G401 (cell line): ENCODE results near the gene STX3. TPM values are rescaled to one million over a fixed set of nuclear protein-coding genes. Genes with fewer than 3 reads are reported as not detected.
"Not testable (repeated sequence)": the region's sequence is repeated elsewhere in the genome, so short reads cannot be mapped to it uniquely, and the experiment has no call there.

Experiments used
- DNase-seq: peaks from one replicate; pipeline ENCODE4 v3.0.0-alpha.2; 2015; ENCODE audit warnings: low spot score
- in situ Hi-C: cut with HindIII; loops from 2 replicates; pipeline ENCODE4 v1.10.0; 2016; ENCODE audit warnings: low sequenced_read_pairs, mixed read lengths
- total RNA-seq: library from RNA; depleted of rRNA; stranded (reverse); fragments of >200 nt; shearing (Covaris generic); gene quantifications from 2 replicates; pipeline ENCODE4 v1.2.3, GENCODE V29; 2014

STX3 gene
- total RNA-seq, 1 experiment from 2014 or later: 99.1 TPM

GRCh38 chr11:59814021-59814420, 58.8 kb downstream of the STX3 start:
- DNase-seq: no peak
- in situ Hi-C loops: no loop called here

DNA sequence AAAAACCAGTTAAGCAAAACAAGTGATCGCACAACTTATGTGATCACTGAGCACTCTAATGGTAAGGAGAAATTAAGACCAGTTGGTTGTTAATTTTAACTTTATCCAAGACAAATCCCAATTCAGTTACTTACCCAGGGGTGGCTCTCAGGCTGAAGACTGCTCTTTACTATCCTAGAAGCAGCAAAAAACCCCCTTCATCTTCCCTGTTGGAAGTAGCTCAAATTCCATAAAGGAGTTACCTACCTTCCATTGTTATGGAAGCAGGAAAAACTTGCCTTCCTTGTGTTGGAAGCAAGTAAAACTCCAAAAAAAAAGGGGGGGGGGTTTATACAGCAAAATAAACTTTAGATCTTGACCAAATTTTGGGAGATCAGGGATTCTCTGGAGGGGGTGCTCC, 60.6 kb downstream of the STX3 start:
- in situ Hi-C loops: no loop called here
- DNase-seq: no peak

DNA sequence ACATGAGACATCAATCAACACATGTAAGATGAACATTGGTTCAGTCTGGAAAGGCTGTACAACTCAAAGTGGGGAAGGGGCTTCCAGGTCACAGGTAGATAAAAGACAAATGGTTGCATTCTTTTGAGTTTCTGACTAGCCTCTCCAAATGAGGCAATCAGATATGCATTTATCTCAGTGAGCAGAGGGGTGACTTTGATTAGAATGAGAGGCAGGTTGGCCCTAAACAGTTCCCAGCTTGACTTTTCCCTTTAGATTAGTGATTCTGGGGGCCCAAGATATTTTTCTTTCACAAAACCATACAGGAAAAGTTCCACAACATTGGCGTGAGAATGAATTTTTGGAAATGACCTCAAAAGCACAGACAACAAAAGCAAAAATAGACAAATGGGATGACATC, 61.3 kb downstream of the STX3 start:
- DNase-seq, in situ Hi-C loops: not testable (repeated sequence)

DNA sequence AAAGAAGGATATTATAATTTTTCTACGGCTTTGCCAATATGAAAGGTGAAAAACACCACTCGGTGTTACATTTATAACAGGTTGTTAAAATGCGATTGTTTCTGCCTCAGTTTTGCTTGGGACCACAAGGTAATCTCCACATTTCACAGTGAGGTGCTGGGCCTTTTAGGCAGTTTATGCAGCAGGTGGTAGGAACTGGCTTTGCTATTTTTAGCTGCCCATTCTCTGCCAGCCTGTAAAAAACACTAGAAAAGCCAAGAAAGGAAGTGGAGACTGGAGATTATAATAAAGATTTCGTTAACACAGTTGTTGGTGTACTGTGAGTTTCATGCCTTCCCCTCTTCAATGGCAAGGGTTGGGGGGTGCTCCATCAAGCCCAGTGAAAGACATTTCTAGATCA, 63.4 kb downstream of the STX3 start:
- in situ Hi-C loops: no loop called here
- peak; percentile 23 for DNase-seq

DNA sequence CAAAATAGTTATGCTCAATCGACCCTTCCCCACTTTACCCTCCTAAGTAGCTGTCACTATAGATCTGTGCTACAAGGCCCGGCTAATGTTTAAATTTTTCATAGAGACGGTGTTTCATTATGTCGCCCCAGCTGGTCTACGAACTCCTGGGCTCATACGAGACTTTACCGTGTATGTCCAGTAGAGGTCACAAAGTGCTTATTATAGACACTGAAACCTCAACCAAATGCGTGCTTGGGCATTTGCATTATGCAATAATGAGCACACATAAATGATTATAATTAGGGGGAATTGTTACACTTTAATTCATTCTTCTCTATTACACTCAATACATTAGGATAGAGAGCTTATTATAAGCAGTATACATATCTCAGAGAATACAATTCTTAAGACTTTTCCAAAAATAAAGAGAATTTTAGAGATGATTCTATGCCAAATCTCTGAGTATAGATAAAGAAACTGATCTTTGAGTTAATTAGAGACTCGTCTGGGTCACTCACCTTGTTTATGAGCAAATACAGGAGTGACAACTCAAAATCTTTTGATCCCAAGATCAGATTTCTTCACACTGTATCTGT, 67.9 kb downstream of the STX3 start:
- in situ Hi-C loops: no loop called here
- peak; percentile 67 for DNase-seq

GRCh38 chr11:59829358-59829757, 74.2 kb downstream of the STX3 start:
- DNase-seq: no peak
- in situ Hi-C loops: no loop called here

DNA sequence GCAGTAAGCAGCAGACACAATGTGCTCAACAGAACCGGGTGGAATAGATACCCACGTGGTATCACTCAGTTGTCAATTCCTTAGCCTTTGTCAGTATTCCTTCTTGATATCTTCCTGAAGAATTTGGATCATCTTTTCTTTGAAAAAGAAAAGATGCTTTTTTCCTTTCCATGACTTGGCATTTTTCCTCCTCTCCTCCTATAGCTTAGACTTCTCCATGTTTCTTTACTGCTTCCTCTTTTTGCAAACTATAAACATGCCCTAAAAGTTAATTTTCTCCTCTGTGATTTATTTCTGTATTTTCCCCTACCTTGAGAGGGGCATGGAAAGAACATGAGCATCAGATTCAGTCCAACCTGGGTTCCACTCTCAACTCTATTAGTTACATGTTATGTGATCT, 78.4 kb downstream of the STX3 start:
- in situ Hi-C loops: no loop called here
- DNase-seq: no peak

- in situ Hi-C loops: no loop called here
- no peak for DNase-seq
These were observed 84.4 kb downstream of the STX3 start for GRCh38 chr11:59839615-59840014.

- DNase-seq: no peak
- in situ Hi-C loops: no loop called here
These were observed 86.3 kb downstream of the STX3 start for GRCh38 chr11:59841514-59841913.

DNA sequence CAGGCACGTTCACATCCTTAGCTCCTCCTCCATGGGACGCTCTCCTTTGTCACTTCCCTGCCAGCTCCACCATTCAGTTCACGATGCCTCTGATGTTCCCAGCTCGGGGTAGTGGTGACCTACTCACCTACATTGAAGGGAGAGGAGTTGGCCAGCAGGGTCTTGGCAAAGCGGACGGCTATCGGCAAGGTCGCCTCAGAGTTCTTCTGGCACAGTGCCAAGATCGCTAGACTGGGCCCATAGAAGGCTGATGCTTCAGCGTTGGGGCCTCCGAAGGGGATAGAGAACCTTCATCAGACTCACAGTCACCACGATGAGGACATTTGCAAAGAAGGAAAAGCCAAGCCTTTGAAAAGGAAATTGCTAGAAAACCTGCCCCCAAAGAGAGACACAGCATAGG, 87.1 kb downstream of the STX3 start:
- DNase-seq: no peak
- in situ Hi-C loops: no loop called here

- in situ Hi-C loops: no loop called here
- DNase-seq: no peak
These were observed 90.2 kb downstream of the STX3 start, which contains the start of gene CBLIF for GRCh38 chr11:59845399-59845798. CBLIF (minus strand) TSS chr11:59845499; CDS start chr11:59845453, 46 bp downstream.

- DNase-seq: no peak
- in situ Hi-C loops: no loop called here
These were observed 91.4 kb downstream of the STX3 start for GRCh38 chr11:59846556-59846955.

- DNase-seq: no peak
- in situ Hi-C loops: no loop called here
These were observed 92.5 kb downstream of the STX3 start for GRCh38 chr11:59847626-59848025.

DNA sequence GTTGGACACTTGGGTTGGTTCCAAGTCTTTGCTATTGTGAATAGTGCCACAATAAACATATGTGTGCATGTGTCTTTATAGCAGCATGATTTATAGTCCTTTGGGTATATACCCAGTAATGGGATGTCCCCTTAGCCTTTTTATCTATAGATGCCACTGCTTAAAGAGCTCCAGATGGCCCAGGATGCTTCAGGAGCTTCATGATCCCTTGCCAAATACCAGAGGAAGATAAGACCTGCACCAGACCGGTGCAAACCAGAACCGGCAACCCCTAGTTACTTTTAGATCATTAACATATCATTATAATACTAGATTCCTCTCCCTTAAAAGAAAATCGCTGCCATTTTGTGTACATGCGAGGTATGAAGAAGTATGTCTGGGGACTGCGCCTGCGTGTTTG, 93.3 kb downstream of the STX3 start:
- in situ Hi-C loops, DNase-seq: not testable (repeated sequence)

DNA sequence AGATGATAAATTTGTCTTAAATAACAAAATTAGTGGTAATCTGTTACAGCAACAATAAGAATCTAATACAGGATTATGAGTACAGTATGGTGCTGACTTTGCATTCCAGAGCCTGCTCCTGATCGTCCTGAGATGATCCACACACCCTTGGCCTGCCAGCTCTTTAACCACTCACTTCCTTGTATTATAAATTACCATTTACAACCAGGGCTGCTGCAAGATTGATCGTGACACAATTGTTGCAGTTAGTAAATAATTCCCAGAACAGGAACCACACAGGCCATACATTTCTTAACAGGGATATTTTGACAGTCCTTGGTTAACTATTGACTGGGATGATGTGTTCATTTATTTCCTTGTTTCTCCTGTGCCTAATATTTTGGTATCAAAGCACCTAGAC, 94.0 kb downstream of the STX3 start:
- no peak for DNase-seq
- in situ Hi-C loops: no loop called here

DNA sequence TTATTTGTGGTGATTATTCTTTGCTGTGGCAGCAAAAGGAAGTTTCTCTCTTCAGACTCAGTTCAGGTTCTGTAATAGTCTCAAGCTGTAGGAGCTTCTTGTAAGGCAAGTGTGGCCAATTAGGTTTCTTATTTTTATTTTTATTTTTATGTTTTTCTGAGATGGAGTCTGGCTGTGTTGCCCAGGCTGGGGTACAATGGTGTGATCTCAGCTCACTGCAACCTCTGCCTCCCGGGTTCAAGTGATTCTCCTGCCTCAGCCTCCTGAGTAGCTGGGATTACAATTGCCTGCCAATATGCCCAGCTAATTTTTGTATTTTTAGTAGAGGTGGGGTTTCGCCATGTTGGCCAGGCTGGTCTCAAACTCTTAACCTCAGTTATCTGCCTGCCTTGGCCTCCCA, 94.4 kb downstream of the STX3 start:
- in situ Hi-C loops, DNase-seq: not testable (repeated sequence)

GRCh38 chr11:59851416-59851815, 96.2 kb downstream of the STX3 start:
- DNase-seq, in situ Hi-C loops: not testable (repeated sequence)

DNA sequence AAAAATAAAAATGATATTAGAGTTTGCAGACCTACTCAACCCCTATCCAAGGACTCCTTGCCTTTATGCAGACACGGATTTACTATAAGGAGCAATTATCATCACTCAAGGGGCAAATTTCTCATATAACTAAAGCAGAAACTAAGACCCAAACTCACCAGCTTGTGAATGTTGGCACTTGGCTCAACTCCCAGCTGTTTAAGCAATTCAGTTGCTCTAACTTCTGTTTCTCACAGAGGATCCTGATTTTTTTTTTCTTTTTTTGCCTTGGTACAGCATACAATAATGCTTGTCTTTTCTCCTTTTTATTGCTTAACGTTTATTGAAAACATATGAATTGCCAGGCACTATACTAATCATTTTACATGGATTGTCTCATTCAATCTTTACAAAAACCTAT, 99.7 kb downstream of the STX3 start:
- in situ Hi-C loops: no loop called here
- no peak for DNase-seq
